ENCODE results near the gene ZC3H8. TPM values are rescaled to one million over a fixed set of nuclear protein-coding genes. Genes with fewer than 3 reads are reported as not detected.
"Not testable (repeated sequence)": the region's sequence is repeated elsewhere in the genome, so short reads cannot be mapped to it uniquely, and the experiment has no call there.

Gene ZC3H8
- total RNA-seq, 1 experiment from 2014 or later: 27.0 TPM

DNA sequence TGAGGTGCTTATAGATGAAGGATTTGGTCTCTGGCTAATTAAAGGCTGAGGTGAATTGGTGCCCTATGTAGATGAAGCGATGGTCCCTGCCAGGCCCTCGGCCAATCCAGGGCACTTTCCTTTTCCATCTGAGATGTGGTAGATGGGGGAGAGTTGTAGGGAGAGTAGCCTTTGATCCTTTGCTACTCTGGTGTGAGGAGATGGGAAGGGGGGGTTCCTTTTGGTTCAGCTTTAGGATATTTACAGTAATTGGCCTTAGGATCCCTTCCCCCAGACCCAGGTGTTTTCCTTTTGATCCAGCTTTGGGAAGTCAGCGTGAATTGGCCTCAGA is 5.4 kb upstream of the ZC3H8 start:
- DNase-seq (ENCODE audit: extremely low read depth, low read depth): no peak

DNA sequence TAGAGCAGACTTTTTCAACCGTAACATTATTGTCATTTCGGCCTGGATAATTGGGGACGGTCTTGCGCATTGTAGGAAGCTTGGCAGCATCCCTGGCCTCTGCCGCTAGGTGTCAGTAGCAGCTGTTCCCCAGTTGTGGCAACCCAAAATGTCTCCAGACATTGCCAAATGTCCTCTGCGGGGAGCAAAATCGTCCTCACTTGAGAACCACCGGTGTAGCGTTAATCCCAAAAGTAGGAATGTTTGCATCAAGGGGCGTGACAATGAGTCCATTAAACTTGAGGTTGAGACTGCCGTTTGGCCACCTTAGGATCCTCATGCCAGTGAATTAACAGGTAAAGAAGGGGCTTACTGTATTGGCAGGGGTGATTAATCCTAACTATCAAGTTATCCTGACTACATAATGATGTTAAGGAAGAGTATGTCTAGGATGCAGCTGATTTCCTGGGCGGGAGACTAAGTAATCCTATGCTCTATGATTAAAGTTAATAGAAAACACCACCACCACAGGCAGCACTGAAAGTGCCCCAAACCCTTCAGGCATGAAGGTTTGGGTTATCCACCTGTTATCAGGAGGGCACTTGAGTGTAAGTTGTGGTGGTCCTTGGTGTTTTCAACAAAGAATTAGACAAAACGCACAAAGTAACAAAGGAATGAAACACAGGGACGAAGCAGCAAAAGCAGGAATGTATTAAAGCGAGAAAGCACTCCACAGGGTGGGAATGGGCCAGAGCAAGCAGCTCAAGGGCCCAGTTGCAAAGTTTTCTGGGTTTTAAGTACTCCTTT is 4.9 kb upstream of the ZC3H8 start:
- peak; percentile 70 for DNase-seq (ENCODE audit: extremely low read depth, low read depth)

DNA sequence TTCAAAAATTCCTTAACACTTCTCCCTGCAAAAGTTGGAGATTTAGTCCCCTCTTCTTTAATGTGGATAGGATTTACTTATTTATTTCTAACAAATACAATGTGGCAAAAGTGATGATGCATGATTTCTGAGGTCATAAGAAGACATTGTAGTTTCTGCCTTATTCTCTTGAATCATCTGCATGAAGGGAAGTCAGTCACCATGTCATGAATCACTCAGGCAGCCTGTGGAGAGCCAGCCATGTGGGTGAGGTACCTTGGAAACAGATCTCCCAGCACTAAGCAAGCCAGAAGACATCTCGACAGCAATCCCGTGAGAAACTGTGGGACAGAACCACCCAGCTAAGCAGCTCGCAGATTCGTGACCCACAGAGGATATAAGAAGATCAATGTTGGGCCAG is 2.7 kb upstream of the ZC3H8 start:
- no peak for DNase-seq (ENCODE audit: extremely low read depth, low read depth)

DNA sequence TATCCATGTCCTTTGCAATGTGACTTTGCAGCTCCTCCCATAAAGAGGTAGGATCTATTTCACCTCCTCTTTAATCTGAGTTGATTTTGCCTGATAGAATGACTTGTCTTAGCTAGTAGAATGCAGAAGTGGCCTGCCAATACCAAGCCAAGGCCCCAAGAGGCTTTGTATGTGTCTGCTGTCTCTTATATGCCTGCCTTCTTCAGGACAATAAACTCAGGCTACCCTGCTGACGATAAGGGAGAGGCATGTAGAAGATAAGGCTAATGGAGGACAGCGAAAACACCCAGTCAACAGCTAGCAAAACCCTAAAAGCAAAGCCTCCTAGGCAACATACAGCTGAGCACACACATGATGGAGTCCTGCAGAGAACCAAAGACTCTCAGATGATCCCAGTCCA is 1.8 kb upstream of the ZC3H8 start:
- DNase-seq (ENCODE audit: extremely low read depth, low read depth): no peak

DNA sequence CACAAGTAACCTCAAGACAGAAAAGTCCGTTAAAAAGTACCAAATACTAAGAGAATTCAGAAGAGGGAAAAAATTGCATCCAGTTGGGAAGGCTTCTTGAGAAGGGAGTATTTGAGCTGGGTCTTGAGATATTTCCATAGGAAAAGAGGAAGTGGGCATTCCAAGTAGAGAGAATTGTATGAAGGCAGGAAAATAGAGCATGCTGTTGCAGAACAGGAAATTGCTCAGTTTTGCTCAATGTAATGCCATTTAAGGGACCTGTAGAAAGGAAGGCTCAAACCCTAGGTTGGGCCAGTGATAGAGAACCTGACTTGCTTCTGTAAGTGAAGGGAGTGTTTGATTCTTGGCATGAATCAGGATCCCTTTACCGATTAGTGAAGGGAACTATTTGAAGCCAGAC is 1.0 kb upstream of the ZC3H8 start:
- no peak for DNase-seq (ENCODE audit: extremely low read depth, low read depth)

DNA sequence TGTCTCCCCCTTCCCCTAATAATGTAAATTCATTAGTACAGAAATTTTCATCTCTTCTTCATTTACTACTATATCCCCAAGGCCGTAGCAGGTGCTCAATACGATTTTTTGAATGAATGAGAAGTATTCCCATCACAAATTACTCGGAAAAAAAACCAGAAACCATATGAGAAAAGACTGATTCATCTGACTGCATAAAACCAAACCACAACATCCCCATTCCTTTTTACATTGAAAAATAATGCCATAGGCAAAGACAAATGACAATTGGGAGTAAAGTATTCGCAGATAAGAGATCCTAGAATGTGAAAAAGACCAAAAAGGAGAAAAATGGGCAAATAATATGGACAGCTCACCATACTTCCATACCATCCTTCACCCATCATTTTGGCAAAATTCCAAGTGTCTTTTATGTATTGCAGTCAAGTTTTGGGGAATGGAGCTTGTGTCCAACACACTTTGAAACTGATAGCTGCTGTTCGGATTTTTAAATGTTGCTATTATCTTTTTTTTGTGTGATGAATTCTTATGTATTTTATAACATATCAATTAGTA is 1.5 kb downstream of the ZC3H8 start:
- no peak for DNase-seq (ENCODE audit: extremely low read depth, low read depth)

DNA sequence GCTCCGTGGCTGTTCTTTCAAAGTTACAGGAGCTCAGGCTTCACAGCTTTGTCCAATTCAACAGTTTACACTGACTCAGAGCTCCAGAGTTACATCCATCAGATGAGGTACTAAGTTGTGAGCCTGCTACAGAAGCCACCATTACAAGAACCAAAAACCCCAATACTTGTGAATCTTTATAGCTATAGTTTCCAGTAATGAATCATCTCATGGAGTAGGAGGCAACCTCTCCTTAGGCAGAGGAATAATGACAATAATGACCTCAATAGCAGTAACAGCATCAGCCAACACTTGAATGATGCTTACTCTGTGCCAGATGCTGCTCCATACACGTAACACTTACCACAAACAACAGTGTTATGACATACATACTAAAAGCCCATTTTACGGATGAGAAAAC is 3.6 kb downstream of the ZC3H8 start:
- DNase-seq (ENCODE audit: extremely low read depth, low read depth): no peak

DNA sequence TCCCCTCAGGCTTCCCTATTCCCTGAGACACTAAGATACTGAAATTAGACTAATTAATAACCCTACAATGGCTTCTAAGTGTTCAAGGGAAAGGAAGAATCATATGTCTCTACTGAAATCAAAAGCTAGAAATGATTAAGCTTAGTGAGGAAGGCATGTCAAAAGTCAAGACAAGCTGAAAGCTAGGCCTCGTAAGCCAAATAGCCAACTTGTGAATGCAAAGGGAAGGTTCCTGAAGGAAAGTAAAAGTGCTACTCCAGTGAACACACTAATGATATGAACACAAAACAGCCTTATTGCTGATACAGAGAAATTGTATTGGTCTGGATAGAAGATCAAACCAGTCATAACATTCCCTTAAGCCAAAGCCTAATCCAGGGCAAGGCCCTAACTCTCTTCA is 10.0 kb downstream of the ZC3H8 start:
- DNase-seq (ENCODE audit: extremely low read depth, low read depth): no peak

DNA sequence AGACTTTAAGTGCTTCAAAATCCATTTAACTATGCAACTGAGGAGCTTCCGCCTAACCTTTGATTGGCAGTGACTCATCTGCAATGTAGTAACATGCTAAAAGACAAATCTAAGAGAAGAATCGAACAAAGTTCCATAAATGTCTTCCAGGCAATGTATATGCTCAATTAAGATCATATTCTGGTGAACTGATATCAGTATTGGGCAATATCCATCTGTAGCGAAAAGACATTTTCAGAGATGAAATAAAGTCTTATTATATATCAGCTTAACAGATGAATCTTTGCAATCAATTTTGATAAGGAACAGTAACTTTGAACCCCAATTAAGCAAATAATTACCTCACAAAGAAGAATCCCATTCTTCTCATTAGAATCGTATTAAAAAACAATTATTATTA is 11.6 kb downstream of the ZC3H8 start:
- no peak for DNase-seq (ENCODE audit: extremely low read depth, low read depth)

DNA sequence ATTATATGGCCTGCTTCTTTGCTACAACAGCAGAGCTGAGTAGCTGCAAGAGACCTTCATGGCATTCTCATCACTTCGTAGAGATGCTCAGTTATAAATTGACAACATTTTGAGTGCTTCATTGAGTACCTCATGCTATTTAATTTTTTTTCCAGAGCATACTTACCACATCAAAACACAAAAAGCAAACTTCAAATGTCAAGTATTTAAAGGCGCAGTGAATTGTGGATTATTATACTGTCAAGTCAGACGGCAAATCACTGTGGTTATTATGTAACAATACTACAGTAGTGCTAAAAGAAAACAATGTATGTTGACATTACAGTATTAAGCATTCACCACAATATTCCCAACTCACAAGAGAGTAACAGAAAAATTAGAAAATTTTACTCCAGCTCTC is 12.5 kb downstream of the ZC3H8 start:
- DNase-seq (ENCODE audit: extremely low read depth, low read depth): no peak

DNA sequence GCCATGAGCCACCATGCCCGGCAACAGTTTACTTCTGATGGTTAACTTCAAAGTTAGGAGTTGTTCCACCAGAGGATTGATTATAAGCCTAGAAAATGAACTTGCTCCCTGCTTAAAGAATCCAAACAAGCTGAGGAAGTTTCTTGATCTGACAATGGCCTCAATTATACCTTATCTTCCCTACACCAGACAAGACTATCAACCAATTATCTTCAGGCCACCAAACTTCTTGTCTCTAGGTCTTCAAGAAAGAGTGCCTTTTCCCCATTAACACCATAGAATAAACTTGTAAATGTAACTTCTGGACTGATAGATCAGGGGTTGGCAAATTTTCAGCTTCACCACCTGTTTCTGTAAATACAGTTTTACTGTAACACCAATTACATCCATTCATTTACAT is 15.0 kb downstream of the ZC3H8 start:
- DNase-seq (ENCODE audit: extremely low read depth, low read depth): no peak

DNA sequence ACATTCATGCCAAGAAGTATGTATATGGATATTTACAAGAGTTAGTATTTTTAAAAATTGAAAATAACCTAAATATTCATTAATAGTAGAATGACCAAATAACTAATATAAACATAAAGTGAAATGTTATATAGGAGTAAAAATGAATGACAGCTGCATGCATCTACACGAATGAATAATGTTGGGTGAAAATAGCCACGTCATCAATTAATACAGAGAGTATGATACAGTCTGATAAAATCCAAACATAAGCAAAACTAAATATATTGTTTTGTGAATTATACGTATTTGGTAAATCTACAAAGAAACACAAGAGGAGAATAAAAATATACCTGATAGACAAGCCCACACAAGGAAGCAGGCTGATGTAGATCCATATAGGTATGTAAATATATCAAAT is 24.5 kb downstream of the ZC3H8 start:
- no peak for DNase-seq (ENCODE audit: extremely low read depth, low read depth)

DNA sequence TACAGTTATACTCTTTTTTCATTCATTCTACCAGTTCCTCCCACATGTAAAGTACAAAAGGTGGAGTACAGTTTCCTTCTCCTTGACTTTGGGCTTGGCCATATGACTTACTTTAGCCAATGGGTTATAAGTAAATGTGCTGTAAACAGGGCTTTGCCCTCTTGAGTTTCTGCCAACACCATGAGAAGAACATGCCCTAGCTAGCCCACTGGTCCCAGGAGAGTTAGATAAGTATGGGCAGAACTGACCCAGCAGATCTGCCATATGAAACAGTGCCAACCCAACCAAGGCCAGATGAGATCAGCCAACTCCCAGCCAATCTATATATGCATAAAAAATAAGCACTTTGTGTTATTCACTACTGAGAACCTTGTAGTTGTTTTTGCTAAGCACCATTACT is 25.5 kb downstream of the ZC3H8 start:
- DNase-seq (ENCODE audit: extremely low read depth, low read depth): no peak

DNA sequence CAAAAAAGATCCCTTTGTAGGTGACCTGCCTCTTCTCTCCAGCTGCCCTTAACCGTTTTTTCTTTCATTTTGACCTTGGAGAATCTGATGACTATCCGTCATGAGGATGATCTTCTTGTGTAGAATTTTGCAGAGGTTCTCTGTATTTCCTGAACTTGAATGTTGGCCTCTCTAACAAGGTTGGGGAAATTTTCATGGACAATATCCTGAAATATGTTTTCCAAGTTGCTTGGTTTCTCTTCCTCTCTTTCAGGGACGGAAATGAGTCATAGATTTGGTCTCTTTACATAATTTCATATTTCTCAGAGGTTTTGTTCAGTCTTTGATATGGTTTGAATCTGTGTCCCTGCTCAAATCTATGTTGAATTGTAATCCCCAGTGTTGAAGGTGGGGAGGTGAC is 34.0 kb downstream of the ZC3H8 start:
- DNase-seq (ENCODE audit: extremely low read depth, low read depth): no peak

DNA sequence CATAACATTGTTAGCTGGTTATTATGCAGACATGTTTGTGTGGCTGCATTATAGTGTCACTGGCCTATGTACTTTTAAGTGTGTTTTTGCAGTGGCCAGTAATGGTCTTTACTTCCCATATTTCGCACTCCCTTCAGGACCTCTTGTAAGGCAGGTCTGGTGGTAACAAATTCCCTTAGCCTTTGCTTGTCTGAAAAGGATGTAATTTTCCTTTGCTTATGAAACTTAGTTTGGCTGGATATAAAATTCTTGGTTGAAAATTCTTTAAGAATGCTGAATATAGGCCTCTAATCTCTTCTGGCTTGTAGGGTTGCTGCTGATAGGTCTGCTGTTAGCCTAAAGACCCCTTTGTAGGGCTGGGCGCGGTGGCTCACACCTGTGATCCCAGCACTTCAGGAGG is 34.7 kb downstream of the ZC3H8 start:
- no peak for DNase-seq (ENCODE audit: extremely low read depth, low read depth)

DNA sequence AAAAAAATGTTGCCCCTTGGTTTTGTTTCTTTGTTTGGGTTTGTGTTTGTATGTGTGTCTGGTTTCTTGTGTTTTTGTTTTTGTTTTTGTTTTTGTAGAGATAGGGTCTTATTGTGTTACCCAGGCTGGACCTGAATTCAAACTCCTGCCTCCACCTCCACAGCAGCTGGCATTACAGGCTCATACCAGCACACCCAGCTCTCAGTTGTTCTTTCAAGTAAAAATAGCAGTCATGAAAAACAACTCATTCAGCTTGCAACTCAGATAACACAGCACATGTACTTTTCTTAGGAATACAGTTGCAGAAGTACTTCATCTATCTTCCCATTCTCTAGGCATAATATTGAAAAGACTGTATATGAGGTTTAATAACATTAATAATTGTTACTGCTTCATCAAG is 37.0 kb downstream of the ZC3H8 start:
- no peak for DNase-seq (ENCODE audit: extremely low read depth, low read depth)

DNA sequence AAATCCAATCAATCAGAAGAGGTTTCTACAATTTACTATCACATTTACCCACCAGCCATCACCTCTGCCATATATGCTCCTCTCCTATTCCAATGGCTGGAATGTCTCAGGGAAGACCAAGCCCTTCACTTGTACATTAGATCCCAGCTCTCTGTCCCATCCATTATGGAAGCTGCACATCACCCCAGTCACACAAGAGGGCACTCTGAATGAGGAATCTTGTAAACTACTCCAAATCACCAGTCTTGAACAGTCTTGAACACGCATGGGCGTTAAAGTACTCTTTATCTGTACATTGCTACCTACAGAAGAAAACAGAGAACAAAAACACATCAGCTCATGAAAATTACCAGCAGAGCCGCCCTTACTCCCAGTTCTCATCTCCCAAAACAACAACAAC is 38.7 kb downstream of the ZC3H8 start:
- DNase-seq (ENCODE audit: extremely low read depth, low read depth): peak; percentile 12

DNA sequence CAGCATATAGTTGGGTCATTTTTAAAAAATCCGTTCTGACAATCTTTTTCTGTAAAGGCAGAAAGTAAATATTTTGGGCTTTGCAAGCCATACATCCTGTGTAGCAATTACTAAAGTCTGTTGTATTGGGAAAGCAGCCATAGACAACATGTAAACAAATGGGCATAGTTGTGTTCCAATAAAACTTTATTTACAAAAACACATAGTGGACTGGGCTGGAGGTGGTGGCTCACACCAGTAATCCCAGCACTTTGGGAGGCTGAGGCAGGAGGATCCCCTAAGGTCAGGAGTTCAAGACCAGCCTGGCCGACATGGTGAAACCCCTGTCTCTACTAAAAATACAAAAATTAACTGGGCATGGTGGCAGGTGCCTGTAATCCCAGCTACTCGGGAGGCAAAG is 46.9 kb downstream of the ZC3H8 start:
- not testable (repeated sequence) for DNase-seq (ENCODE audit: extremely low read depth, low read depth)

DNA sequence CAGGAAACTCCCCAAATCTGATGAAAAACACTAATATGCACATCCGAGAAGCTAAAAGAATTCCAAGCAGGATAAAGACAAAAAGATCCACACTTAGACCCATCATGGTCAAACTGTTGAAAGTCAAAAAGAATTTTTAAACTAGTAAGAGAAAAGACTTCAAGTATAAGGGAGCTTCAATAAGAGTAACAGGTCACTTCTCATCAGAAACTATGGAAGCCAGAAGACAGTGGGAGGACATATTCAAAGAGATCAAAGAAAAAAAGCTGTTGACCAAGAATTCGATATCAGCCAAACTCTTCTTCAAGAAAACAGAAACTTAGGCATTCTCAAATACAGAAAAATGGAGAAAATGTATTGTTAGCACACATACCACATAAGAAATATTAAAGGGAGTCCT is 50.4 kb downstream of the ZC3H8 start:
- no peak for DNase-seq (ENCODE audit: extremely low read depth, low read depth)

DNA sequence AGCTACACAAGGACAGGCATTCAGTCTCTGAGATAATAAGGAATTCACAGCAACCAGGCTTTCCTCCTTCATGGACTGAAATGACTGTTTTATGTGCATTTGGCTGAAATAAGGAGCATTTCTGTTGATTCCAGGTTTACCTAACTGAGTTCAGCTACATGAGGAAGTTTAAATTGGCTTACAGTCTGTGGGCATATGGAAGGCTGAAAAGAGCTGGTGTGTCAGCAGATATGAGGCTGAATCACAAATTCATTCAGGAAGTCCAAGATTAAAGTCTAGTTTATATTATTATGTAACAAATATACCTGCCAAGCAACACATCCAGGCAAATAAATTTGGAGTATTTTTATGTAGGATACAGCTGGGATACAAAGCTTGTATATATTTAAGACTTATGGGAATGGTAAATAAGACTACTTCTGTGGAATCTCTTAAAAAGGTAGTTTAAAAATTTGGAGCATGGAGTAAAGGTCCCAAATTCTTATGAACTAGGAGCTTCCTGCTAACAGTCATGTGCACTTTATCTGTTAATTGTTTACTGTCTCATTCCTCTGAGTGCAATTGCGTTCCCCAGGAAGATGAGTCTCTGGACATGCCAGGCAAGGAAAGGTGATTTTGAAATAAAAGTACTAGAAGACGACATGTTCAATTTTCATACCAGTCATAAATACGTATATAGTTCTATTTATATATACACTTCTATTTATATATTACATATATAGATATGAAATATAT is 53.0 kb downstream of the ZC3H8 start:
- no peak for DNase-seq (ENCODE audit: extremely low read depth, low read depth)

DNA sequence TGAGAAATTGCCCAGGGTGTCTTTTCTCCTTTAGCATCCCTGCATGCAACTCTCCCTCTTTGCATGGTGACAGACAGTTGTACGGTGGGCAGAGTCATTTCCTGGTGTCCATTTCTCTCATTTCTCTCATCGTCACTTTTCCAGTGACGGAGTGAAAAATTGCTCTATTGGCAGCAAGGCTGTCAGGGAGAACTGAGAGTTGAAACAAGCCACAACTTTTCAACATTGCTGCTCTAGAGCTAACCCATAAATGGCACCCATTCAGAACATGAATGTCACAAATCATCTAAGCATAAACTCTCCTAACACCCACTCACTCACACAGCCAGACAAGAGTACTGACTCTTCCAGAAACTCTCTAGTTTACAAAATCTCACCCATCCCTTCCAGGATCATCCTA is 55.7 kb downstream of the ZC3H8 start:
- no peak for DNase-seq (ENCODE audit: extremely low read depth, low read depth)

DNA sequence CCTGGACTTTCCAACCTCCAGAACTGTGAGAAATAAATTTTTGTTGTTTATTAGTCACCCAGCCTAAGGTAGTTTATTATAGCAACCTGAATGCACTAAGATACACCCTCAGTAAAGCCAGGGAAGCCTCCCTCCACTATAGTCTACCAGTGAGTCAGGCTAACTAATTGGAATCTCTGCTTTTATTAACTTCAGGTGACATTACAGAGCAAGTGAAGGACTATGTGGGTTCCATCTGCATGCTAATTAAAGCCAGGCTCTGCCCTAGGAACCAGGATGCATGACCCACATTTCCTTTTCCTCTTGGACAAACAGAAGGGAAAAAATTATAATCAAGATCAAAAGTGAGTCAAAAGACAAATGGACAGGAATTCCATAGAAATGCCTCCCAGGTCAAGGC is 56.1 kb downstream of the ZC3H8 start:
- DNase-seq (ENCODE audit: extremely low read depth, low read depth): no peak
